Psoas muscle (tissue), 8 donors: ENCODE data around the gene CHST3. TPM values are rescaled to one million over a fixed set of nuclear protein-coding genes. Genes with fewer than 3 reads are reported as not detected.
A peak's percentile ranks its signal among the peaks of the same experiment; 100 is the strongest.

Experiments
- ATAC-seq, 4 donors: fragments of 200-7000 bp; cut with Tn5 transposase; one replicate each; pipeline ENCODE4 v1.9.1; 2020; ENCODE audit warnings: moderate library complexity in 3 of 4, mild to moderate bottlenecking in 2 of 4
- DNase-seq, 2 donors: peaks; one replicate each; pipeline ENCODE4 v3.0.0-alpha.2; 2020
- H3K27ac ChIP-seq: fragments of 200-600 bp; one replicate; pipeline ENCODE4 v1.8.0; 2022
- H3K27me3 ChIP-seq, 3 donors: fragments of 200-600 bp in 1 of 3; one replicate each; pipeline versions ENCODE4 v1.6.1 to v1.8.0; 2013 to 2022; ENCODE audit warnings: low read length in 2 of 3, mild to moderate bottlenecking in 2 of 3, moderate library complexity in 1 of 3; ENCODE audit not compliant: insufficient read depth in 3 of 3
- H3K36me3 ChIP-seq, 2 donors: fragments of 200-600 bp in 1 of 2; one replicate each; pipeline versions ENCODE4 v1.6.1 to v1.8.0; 2013 to 2022; ENCODE audit warnings: low read depth in 1 of 2, mild to moderate bottlenecking in 1 of 2, moderate library complexity in 1 of 2; ENCODE audit not compliant: insufficient read depth in 1 of 2
- H3K4me1 ChIP-seq: fragments of 200-600 bp; one replicate; pipeline ENCODE4 v1.8.0; 2022
- H3K4me3 ChIP-seq: fragments of 200-600 bp; one replicate; pipeline ENCODE4 v1.8.0; 2022; ENCODE audit warnings: mild to moderate bottlenecking
- H3K9me3 ChIP-seq: fragments of 200-600 bp; one replicate; pipeline ENCODE4 v1.8.0; 2022
- WGBS, 3 donors: extraction: QIAGEN DNeasy Blood & Tissue Kit; methylation state at CpG; one replicate each; pipeline versions ENCODE4 v1.1.6 to v1.1.7; 2013; 5-methylcytosine and 5-hydroxymethylcytosine counted together
- intact Hi-C, 2 donors: fragments of 100-400 bp; cut with DNase I; formaldehyde crosslinking; loops; one replicate each; pipeline versions ENCODE4 v1.11.0 to v1.14.2; 2022
- polyA plus RNA-seq, 3 donors: library from polyadenylated mRNA; stranded (reverse); fragments of 200-250 nt; gene quantifications; one replicate each; pipeline ENCODE4 v1.2.3, GENCODE V29; 2013
- total RNA-seq, 4 donors: library from RNA; stranded (reverse); fragmentation: NEBNext Ultra II Directional in 2 of 4; extraction: Animal tissue kit (Norgen Biotek cat#: 25700) in 2 of 4; gene quantifications; one replicate each; pipeline versions ENCODE4 v1.2.1 to v1.2.4, GENCODE V29; 2021 to 2023
- TF ChIP-seq, protein P1 (sequence below): fragments of 200-600 bp; IDR thresholded peaks from one replicate; pipeline ENCODE4 v1.8.0; 2022; ENCODE audit warnings: antibody characterized with exemption
- donor health status: healthy with polysubstance abuse.
- donor health status: DM: no; HTN: no; CAD: no; lungs with moderate emphysema.
- donor health status: Bipolar disorder and iron deficiency.
- donor health status: healthy.
- donor health status: DM: yes; HTN: yes; CAD: no.
- donor health status: DM: no; HTN: no; CAD: no.
- donor health status: DM: no; HTN: no; CAD: no.
- donor health status: DM: yes; HTN: yes; CAD: no.

The CHST3 gene
- total and polyA plus RNA-seq, 7 donors: 3.3 to 44.0 (median 12.1) TPM

- TF ChIP-seq, protein P1, sequence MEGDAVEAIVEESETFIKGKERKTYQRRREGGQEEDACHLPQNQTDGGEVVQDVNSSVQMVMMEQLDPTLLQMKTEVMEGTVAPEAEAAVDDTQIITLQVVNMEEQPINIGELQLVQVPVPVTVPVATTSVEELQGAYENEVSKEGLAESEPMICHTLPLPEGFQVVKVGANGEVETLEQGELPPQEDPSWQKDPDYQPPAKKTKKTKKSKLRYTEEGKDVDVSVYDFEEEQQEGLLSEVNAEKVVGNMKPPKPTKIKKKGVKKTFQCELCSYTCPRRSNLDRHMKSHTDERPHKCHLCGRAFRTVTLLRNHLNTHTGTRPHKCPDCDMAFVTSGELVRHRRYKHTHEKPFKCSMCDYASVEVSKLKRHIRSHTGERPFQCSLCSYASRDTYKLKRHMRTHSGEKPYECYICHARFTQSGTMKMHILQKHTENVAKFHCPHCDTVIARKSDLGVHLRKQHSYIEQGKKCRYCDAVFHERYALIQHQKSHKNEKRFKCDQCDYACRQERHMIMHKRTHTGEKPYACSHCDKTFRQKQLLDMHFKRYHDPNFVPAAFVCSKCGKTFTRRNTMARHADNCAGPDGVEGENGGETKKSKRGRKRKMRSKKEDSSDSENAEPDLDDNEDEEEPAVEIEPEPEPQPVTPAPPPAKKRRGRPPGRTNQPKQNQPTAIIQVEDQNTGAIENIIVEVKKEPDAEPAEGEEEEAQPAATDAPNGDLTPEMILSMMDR: no peak
- intact Hi-C loops: no loop called here
- Histone ChIP-seq H3K4me3 (no peak overlapping the region), H3K4me1 (peaks cover 33% of the 10 kb centered on the region), H3K36me3 (peaks cover 0 to 29% of the 10 kb centered on the region in 2 donors), H3K27ac (no peak overlapping the region), H3K9me3 (no peaks in the 10 kb centered on the region), H3K27me3 (no peaks in the 10 kb centered on the region)
- ATAC-seq (no peak), DNase-seq (no peak)
- 75 to 91% (median 87%) methylated on average over 3 of the region's 3 CpGs for WGBS, 3 donors
Observed at GRCh38 chr10:72006026-72006425, 41.8 kb downstream of the CHST3 start.

DNA sequence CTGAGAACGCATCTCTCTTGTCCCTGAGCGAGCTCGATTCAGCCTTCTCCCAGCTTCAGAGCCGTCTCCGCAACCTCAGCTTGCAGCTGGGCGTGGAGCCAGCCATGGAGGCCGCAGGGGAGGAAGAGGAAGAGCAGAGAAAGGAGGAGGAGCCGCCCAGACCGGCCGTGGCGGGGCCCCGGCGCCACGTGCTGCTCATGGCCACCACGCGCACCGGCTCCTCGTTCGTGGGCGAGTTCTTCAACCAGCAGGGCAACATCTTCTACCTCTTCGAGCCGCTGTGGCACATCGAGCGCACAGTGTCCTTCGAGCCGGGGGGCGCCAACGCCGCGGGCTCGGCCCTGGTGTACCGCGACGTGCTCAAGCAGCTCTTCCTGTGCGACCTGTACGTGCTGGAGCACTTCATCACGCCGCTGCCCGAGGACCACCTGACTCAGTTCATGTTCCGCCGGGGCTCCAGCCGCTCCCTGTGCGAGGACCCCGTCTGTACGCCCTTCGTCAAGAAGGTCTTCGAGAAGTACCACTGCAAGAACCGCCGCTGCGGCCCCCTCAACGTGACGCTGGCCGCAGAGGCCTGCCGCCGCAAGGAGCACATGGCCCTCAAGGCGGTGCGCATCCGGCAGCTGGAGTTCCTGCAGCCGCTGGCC lies 43.2 kb downstream of the CHST3 start:
- H3K27ac ChIP-seq: peak overlapping the region; percentile 34
- H3K4me3 ChIP-seq: no peak overlapping the region
- H3K4me1 ChIP-seq: peaks cover 34% of the 10 kb centered on the region
- intact Hi-C loops: no loop called here
- DNase-seq (peak; percentile 60 to 85), ATAC-seq (no peak)
- WGBS, 3 donors: 90 to 92% (median 90%) methylated on average over 52 to 59 of the region's 59 CpGs
- no peaks in the 10 kb centered on the region for H3K9me3 ChIP-seq
- H3K27me3 ChIP-seq: no peaks in the 10 kb centered on the region
- TF ChIP-seq, protein P1: no peak
- peaks cover 0 to 29% of the 10 kb centered on the region in 2 donors for H3K36me3 ChIP-seq

DNA sequence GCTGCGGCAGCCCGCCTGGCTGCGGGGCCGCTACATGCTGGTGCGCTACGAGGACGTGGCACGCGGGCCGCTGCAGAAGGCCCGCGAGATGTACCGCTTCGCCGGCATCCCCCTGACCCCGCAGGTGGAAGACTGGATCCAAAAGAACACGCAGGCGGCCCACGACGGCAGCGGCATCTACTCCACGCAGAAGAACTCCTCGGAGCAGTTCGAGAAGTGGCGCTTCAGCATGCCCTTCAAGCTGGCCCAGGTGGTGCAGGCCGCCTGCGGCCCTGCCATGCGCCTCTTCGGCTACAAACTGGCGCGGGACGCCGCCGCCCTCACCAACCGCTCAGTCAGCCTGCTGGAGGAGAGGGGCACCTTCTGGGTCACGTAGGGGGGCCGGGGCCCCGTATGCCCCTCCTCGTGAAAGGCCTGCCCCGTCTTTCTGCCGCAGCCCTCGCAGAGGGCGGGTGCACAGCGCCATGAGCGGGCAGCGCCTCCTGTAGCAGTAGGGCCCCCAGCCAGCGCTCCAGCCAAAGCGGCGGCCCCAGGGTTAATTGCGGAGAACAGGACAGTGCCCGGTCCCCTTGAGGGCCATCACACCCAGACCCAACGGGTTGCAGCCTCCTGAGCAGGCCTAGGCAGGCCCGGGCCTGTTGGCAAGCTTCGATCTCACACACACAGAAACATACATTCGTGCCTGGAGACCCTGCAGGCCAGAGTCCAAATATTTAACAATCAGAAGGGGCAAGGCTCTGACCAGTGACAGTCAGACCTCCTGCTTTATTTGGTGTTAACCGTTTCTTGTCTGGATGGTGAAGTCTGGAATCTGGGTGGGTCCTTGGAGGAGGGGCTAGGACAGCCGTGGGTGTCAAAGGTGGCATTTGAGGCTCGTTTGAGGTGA lies 44.1 kb downstream of the CHST3 start:
- no peak overlapping the region for H3K4me3 ChIP-seq
- ATAC-seq (no peak), DNase-seq (no peak)
- WGBS, 3 donors: 82 to 89% (median 83%) methylated on average over 51 to 58 of the region's 58 CpGs
- H3K4me1 ChIP-seq: peaks cover 40% of the 10 kb centered on the region
- peak overlapping the region; percentile 93 for H3K27ac ChIP-seq
- intact Hi-C loops: loop anchor here in 1 of 2 donors (2.0 kb wide), 1 partner anchor 44 kb away; the partner anchor contains the start of gene CHST3
- H3K36me3 ChIP-seq: peaks cover 0 to 29% of the 10 kb centered on the region in 2 donors
- TF ChIP-seq, protein P1: no peak
- no peaks in the 10 kb centered on the region for H3K27me3 ChIP-seq
- H3K9me3 ChIP-seq: no peaks in the 10 kb centered on the region

DNA sequence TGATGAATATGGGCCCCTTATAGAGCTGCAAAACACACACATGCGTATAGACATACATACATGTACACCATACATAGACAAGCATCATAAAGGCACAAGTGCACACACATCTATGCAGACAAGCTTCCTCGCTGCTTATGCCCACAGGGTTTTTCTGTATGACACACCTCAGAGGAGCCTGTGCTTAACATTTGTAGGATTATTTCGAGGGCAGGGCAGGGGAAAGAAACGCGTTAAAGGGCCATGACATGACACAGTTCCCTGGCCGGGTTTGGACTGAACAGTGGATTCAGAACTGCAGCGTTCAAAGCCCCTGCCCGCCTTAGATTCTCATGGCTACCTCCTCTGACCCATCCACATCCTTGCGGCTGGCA lies 44.8 kb downstream of the CHST3 start:
- ATAC-seq (no peak), DNase-seq (no peak)
- peaks cover 0 to 29% of the 10 kb centered on the region in 2 donors for H3K36me3 ChIP-seq
- 15 to 30% (median 19%) methylated on average over 9 of the region's 9 CpGs for WGBS, 3 donors
- no peaks in the 10 kb centered on the region for H3K9me3 ChIP-seq
- H3K27me3 ChIP-seq: no peaks in the 10 kb centered on the region
- H3K27ac ChIP-seq: peak overlapping the region; percentile 93
- peak overlapping the region; percentile 3 for H3K4me3 ChIP-seq
- intact Hi-C loops: loop anchor here in 1 of 2 donors (2.0 kb wide), 1 partner anchor 44 kb away; the partner anchor contains the start of gene CHST3
- TF ChIP-seq, protein P1: no peak
- H3K4me1 ChIP-seq: peaks cover 47% of the 10 kb centered on the region
